Activated naive CD8-positive, alpha-beta T cell treated with anti-CD3 and anti-CD28 coated beads, Interleukin-2, amount 10 ng/mL, durations not matched to agents 7 days and 5 days (primary cell): ENCODE results near the gene IGFBP7. TPM values are rescaled to one million over a fixed set of nuclear protein-coding genes. Genes with fewer than 3 reads are reported as not detected.

Experiments used
- ATAC-seq: fragments of 150-1000 bp; cut with Tn5 transposase; one replicate; pipeline ENCODE4 v1.10.0; 2021; ENCODE audit warnings: low read depth, moderate library complexity
- POLR2A ChIA-PET: fragments of 350-600 bp; sonication (Branson Sonifier 250); formaldehyde crosslinking; loops from one replicate; lab custom pipeline; 2021; ENCODE audit warnings: antibody characterized with exemption; lab: Charles Lee
- DNase-seq: peaks from one replicate; pipeline ENCODE4 v3.0.0; 2021
- H3K27ac Mint-ChIP-seq: one replicate; pipeline ENCODE4 v1.8.0; 2022; ENCODE audit warnings: mild to moderate bottlenecking, mixed read lengths
- H3K27me3 Mint-ChIP-seq: one replicate; pipeline ENCODE4 v1.8.0; 2022; ENCODE audit warnings: mild to moderate bottlenecking, moderate library complexity, mixed read lengths
- H3K36me3 Mint-ChIP-seq: one replicate; pipeline ENCODE4 v1.8.0; 2021; ENCODE audit warnings: mild to moderate bottlenecking, mixed read lengths
- H3K4me1 Mint-ChIP-seq: one replicate; pipeline ENCODE4 v1.8.0; 2021; ENCODE audit warnings: mixed read lengths
- H3K4me3 Mint-ChIP-seq: one replicate; pipeline ENCODE4 v1.8.0; 2022; ENCODE audit warnings: mild to moderate bottlenecking, moderate library complexity, mixed read lengths
- H3K9me3 Mint-ChIP-seq: one replicate; pipeline ENCODE4 v1.8.0; 2021; ENCODE audit warnings: mixed read lengths
- total RNA-seq, 2 experiments: library from RNA; stranded (reverse); gene quantifications; one replicate each; pipeline ENCODE4 v1.2.3, GENCODE V29; 2021

The IGFBP7 gene, protein sequence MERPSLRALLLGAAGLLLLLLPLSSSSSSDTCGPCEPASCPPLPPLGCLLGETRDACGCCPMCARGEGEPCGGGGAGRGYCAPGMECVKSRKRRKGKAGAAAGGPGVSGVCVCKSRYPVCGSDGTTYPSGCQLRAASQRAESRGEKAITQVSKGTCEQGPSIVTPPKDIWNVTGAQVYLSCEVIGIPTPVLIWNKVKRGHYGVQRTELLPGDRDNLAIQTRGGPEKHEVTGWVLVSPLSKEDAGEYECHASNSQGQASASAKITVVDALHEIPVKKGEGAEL
- total RNA-seq, result under 1 TPM in 1 of 2 experiments, not detected in 1; 0.28 TPM

DNA sequence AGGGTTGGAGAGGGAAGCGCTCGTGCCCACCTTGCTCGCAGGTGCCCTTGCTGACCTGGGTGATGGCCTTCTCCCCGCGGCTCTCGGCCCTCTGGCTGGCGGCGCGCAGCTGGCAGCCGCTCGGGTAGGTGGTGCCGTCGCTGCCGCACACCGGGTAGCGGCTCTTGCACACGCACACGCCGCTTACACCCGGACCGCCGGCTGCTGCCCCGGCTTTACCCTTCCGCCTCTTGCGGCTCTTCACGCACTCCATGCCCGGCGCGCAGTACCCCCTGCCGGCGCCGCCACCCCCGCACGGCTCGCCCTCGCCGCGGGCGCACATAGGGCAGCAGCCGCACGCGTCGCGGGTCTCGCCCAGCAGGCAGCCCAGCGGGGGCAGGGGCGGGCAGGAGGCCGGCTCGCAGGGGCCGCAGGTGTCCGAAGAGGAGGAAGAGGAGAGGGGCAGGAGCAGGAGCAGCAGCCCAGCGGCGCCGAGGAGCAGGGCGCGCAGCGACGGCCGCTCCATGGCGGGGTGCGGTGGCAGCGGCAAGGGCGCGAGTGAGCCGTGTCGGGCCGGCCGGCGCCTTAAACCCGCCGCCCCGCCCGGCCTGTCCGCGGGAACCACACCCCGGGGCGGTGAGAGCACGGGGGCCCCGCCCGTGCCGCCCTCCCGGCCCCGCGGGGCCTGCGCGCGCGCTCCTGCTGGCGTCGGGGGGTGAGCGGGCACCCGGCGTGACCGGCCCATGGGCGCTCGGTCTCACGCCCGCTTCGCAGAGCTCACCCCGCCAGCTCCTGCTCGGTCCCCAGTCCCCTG is at the start of gene IGFBP7:
TSS of gene IGFBP7 (minus strand) at position 539 of the 793 bp plus-strand sequence. CDS start at position 505, 34 bp downstream.
- H3K9me3 Mint-ChIP-seq, result no peaks in the 10 kb centered on the region
- H3K27me3 Mint-ChIP-seq, result peaks cover 76% of the 10 kb centered on the region
- peak; percentile 41 for DNase-seq
- peak within 1 kb of the TSS; percentile 19 for H3K27ac Mint-ChIP-seq
- peak; percentile 51 for ATAC-seq
- H3K36me3 Mint-ChIP-seq, result no peaks in the 10 kb centered on the region
- H3K4me3 Mint-ChIP-seq, result peak within 1 kb of the TSS; percentile 85
- POLR2A ChIA-PET, result interaction anchor here (1.2 kb wide), 1 partner anchor 130 kb away, joined by 3 read pairs; no protein-coding TSS in a partner anchor
- peaks cover 15% of the 10 kb centered on the region for H3K4me1 Mint-ChIP-seq

DNA sequence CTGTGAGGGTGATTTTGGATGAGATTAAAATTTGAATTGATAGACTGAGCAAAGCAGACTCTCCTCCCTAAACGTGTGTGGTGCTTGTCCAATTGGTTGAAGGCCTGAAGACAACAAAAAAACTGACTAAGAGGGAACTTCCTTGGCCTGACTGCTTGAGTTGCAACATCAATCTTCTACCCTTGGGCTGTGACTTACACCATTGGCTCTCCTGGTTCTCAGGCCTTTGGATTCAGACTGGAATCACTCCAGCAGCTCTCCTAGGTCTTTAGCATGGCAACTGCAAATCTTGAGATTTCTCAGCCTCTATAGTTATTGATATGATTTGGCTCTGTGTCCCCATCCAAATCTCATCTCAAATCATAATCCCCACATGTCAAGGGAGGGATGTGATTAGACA is 49.7 kb upstream of the IGFBP7 start:
- ATAC-seq (no peak), DNase-seq (no peak)
- POLR2A ChIA-PET, result no interaction called here
- no peaks in the 10 kb centered on the region for H3K36me3 Mint-ChIP-seq
- peaks cover 18% of the 10 kb centered on the region for H3K27me3 Mint-ChIP-seq
- peaks cover 6% of the 10 kb centered on the region for H3K4me1 Mint-ChIP-seq
- no peak overlapping the region for H3K4me3 Mint-ChIP-seq
- no peaks in the 10 kb centered on the region for H3K9me3 Mint-ChIP-seq
- H3K27ac Mint-ChIP-seq, result no peak overlapping the region

DNA sequence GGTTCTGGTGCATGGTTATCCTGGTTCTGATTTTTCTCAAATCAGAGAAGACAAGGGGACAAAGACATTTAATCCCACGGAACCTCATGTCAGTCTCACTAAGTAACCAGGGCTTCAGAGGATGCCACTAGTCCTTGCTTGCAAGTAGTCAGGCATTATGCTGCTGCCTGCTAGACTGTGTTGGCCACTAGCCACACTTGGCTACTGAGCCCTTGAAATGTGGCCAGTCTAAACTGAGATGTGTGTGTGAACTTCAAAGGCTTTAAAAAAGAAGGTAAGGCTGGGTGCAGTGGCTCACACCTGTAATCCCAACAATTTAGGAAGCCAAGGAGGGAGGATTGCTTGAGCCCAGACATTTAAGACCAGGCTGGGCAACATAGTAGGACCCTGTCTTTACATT is 48.6 kb upstream of the IGFBP7 start:
- no peaks in the 10 kb centered on the region for H3K9me3 Mint-ChIP-seq
- no peak overlapping the region for H3K4me3 Mint-ChIP-seq
- no peak for ATAC-seq
- DNase-seq, result no peak
- peaks cover 12% of the 10 kb centered on the region for H3K27me3 Mint-ChIP-seq
- POLR2A ChIA-PET, result no interaction called here
- no peaks in the 10 kb centered on the region for H3K36me3 Mint-ChIP-seq
- H3K4me1 Mint-ChIP-seq, result peaks cover 3% of the 10 kb centered on the region
- H3K27ac Mint-ChIP-seq, result no peak overlapping the region

DNA sequence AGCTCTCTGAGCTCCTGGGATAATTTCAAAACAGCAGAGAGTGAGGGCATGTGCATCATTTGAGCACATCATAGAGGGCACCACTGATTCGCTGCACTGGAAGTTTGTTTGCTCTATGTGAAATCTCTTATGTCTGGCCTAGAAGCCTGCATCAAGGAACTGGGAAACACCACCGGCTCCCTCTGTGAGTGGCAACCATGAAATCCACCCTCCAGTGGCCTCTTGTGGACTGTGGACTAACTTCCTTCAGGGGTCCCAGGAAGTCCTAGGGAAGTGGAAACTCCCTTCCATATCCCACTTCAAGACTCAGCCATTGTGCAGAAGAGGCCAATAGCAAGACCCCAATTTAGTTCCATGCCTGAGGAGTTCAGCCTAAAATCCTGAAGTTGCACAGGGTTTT is 48.0 kb upstream of the IGFBP7 start:
- no peak overlapping the region for H3K4me3 Mint-ChIP-seq
- POLR2A ChIA-PET, result no interaction called here

DNA sequence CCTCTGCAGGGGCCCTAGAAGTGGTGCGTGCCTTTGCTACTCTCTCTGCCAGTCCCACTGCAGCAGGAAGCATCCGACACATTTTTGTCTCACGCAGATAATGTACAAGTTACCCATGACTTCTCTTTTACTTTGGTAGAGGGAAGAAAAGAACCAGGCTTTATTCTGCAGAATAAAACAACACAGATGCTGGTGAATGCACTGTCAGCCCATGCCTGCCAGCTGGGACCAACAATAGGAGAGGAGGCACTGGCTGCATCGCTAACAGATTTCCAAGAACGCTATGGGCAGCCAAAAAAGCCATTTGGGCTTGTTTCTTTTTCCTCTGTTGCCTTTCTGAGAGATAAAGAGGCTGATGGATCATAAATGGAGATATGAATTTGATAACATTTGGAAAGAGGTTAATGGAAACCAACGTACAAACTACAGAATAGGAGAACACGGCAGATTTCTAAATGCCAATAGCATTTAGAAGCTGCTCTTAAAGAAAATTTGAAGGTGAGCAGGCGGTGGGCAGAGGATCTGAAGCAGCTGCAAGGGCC is 47.5 kb upstream of the IGFBP7 start:
- DNase-seq (no peak), ATAC-seq (no peak)
- Mint-ChIP-seq H3K4me1 (no peaks in the 10 kb centered on the region), H3K9me3 (no peaks in the 10 kb centered on the region), H3K36me3 (no peaks in the 10 kb centered on the region), H3K27ac (peak overlapping the region; percentile 56), H3K27me3 (peaks cover 20% of the 10 kb centered on the region), H3K4me3 (no peak overlapping the region)
- POLR2A ChIA-PET, result no interaction called here

More for the DNA sequence above, 48.0 kb upstream of the IGFBP7 start:
- H3K9me3 Mint-ChIP-seq, result no peaks in the 10 kb centered on the region
- no peaks in the 10 kb centered on the region for H3K4me1 Mint-ChIP-seq
- no peak for DNase-seq
- H3K27ac Mint-ChIP-seq, result no peak overlapping the region
- no peak for ATAC-seq
- H3K36me3 Mint-ChIP-seq, result no peaks in the 10 kb centered on the region
- peaks cover 16% of the 10 kb centered on the region for H3K27me3 Mint-ChIP-seq

DNA sequence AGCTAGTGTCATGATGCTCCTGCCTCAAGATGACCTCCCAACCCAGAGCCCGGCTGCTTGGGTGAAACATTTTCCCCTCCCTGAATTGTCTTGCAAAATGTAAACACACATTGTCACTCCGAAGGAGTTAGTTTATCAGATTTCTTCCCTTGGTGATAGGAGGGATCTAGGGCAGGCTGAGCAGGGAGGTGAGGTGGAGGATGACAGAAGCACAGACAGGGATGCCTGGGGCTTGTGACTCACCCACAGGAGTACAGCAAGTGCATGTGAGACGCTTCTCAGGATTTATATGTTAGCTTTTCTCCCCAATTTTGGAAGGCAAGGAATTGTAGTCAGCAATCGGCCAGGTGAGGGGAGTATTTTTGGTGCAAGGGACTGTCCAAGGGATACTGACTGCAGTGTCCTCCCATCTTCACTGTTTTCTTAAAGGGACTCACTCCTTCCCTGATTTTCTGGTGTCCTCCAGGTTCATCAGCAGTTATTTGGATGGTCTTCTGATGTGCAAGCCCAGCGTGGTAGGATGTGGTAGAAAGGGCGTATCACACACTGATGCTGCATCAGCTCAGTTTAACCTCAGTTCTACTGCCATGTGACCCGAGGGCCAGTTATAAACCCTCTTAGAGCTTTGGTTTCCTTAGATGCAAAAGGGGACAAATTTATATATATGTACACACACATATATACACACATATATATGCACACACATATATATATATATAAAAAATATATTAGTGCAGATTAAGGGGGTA is 46.2 kb upstream of the IGFBP7 start:
- H3K27ac Mint-ChIP-seq, result no peak overlapping the region
- ATAC-seq (no peak), DNase-seq (no peak)
- H3K4me1 Mint-ChIP-seq, result no peaks in the 10 kb centered on the region
- peaks cover 20% of the 10 kb centered on the region for H3K27me3 Mint-ChIP-seq
- no peaks in the 10 kb centered on the region for H3K36me3 Mint-ChIP-seq
- no peaks in the 10 kb centered on the region for H3K9me3 Mint-ChIP-seq
- no peak overlapping the region for H3K4me3 Mint-ChIP-seq
- POLR2A ChIA-PET, result no interaction called here

DNA sequence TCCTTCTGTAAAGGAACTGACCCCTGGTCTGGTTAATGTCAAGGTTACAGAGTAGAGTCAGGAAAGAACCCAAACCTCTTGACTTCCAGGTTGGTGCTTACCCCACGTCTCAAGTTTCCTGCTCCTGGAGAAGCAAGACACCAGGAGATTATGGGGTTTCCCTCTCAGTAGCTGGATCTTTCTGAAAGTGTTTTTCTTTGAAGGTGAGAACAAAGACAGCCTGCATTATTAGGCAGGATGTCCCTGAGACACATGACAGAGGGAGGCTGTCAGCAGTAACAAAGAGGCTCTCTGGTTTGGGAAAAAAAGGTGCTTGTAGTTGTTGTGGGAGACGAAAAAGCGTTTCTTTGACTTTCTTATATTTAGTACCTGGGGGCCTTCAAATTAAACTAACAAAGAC is 44.7 kb upstream of the IGFBP7 start:
- no peak for DNase-seq
- H3K27ac Mint-ChIP-seq, result no peak overlapping the region
- no peak overlapping the region for H3K4me3 Mint-ChIP-seq
- no peaks in the 10 kb centered on the region for H3K4me1 Mint-ChIP-seq
- H3K27me3 Mint-ChIP-seq, result peaks cover 22% of the 10 kb centered on the region
- no peak for ATAC-seq
- POLR2A ChIA-PET, result no interaction called here
- no peaks in the 10 kb centered on the region for H3K9me3 Mint-ChIP-seq
- H3K36me3 Mint-ChIP-seq, result no peaks in the 10 kb centered on the region

DNA sequence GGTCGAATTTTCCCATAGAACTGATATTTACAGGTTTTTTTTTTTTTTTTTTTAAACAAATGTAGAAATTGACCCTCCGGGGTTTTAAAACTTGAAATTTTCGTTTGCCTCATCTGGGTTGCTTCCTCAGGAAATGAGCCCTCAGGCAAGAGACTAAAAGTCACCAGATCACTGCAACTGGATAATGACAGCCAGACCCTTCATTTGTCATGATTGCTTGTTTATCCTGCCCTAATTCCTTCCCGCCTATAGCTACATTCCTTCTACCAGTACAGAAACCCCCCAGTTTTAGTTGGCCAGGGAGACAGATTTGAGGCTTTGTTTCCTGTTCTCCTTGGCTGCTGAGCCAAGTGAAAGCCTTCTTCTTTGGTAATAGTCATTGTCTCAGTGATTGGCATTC is 44.0 kb upstream of the IGFBP7 start:
- no peak overlapping the region for H3K27ac Mint-ChIP-seq
- H3K36me3 Mint-ChIP-seq, result no peaks in the 10 kb centered on the region
- H3K4me3 Mint-ChIP-seq, result no peak overlapping the region
- no peak for DNase-seq
- no peaks in the 10 kb centered on the region for H3K4me1 Mint-ChIP-seq
- POLR2A ChIA-PET, result no interaction called here
- no peak for ATAC-seq
- no peaks in the 10 kb centered on the region for H3K9me3 Mint-ChIP-seq
- H3K27me3 Mint-ChIP-seq, result peaks cover 24% of the 10 kb centered on the region

DNA sequence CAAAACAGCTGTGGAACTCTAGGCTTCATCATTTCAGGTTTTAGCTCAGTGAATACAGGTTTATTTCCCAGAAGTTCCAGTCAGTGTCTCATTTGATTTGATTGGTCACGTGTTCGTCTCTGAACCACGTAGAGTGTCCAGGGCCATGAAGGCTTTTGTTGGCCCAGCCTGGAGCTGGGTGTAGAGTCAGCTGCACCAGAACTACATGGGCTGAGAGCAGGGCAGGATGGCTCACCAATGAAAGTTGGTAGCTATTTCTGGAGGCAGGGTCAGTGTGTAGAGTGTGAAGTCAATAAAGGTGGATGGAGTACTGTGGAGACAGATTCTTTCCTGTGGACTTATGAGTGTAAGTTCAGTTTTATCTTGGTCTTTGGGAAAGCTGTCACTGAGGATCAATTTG is 43.0 kb upstream of the IGFBP7 start:
- H3K27ac Mint-ChIP-seq, result no peak overlapping the region
- no peaks in the 10 kb centered on the region for H3K9me3 Mint-ChIP-seq
- H3K27me3 Mint-ChIP-seq, result peaks cover 24% of the 10 kb centered on the region
- H3K4me1 Mint-ChIP-seq, result no peaks in the 10 kb centered on the region
- POLR2A ChIA-PET, result no interaction called here
- no peaks in the 10 kb centered on the region for H3K36me3 Mint-ChIP-seq
- ATAC-seq, result no peak
- no peak overlapping the region for H3K4me3 Mint-ChIP-seq
- DNase-seq, result no peak

DNA sequence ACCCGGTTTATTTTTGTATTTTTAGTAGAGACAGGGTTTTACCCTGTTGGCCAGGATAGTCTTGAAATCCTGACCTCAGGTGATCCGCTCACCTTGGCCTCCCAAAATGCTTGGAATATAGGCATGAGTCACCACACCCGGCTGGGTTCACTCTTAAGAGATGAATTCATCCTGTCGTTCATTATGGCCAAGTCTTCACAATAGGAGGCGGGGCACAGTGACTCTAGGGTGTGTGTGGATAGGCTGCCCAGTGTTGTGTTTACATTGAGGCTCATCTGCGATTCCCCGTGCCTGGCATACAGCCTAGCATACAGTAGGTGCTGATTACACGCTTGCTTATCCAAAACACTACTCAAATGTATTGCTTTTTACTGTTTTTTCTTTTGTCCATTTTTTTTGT is 41.3 kb upstream of the IGFBP7 start:
- Mint-ChIP-seq H3K9me3 (no peaks in the 10 kb centered on the region), H3K4me1 (no peaks in the 10 kb centered on the region), H3K36me3 (no peaks in the 10 kb centered on the region), H3K4me3 (no peak overlapping the region), H3K27ac (no peak overlapping the region), H3K27me3 (peaks cover 29% of the 10 kb centered on the region)
- POLR2A ChIA-PET, result no interaction called here
- DNase-seq (no peak), ATAC-seq (no peak)

DNA sequence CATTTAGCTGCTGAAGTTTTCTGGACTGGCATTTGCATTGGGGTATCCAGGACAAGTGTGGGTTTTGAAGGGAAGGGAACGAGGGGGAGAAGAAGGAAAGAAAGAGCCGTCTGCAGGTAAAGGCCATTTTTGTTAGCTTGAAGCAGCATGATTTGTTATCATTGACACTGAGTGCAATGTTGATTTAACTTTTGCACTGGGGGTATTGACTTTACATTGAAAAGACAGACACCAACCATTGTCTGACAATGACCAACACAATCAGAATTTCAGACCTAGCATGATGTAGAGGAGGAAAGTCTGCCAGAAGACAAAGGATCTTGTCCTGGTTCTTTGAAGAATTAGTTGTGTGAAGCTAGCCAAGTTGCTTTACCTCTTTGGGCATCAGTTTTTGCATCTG is 39.6 kb upstream of the IGFBP7 start:
- Mint-ChIP-seq H3K4me3 (no peak overlapping the region), H3K4me1 (no peaks in the 10 kb centered on the region), H3K9me3 (no peaks in the 10 kb centered on the region), H3K27ac (no peak overlapping the region), H3K27me3 (peaks cover 31% of the 10 kb centered on the region), H3K36me3 (no peaks in the 10 kb centered on the region)
- ATAC-seq (no peak), DNase-seq (no peak)
- POLR2A ChIA-PET, result no interaction called here

DNA sequence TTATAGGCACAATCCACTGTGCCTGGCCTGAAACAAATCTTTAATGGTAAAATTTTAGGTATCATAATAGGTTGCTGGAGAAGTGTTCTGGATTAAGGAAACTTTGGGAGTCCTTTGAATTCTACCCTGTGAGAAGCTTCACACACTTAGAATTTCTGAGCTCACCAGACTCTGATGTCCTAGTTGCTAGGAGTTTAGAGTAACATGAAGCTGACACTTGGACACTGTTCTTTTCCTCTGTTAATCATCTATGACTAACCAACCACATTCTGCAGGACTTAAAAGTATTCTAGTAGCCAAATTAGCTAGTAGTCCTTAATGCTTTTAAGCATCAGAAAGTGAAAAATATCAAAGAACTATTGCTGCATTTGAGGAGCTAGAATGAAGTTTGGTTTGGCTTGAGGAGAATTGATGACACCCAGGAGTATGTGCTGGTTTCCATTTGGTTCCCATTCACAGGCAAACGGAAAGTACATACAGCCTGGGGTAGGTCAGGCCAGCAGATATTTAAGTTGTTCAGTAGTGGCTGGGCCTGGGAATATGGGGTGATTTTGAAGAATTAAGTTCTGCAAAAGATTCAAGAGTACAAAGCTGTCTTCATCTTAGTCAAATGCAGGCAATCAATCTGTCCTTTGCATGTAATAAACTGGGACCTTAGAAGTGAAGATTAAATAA is 38.8 kb upstream of the IGFBP7 start:
- H3K27me3 Mint-ChIP-seq, result peaks cover 26% of the 10 kb centered on the region
- no peak for ATAC-seq
- H3K4me1 Mint-ChIP-seq, result no peaks in the 10 kb centered on the region
- no peak overlapping the region for H3K4me3 Mint-ChIP-seq
- no peak for DNase-seq
- POLR2A ChIA-PET, result no interaction called here
- no peak overlapping the region for H3K27ac Mint-ChIP-seq
- no peaks in the 10 kb centered on the region for H3K9me3 Mint-ChIP-seq
- H3K36me3 Mint-ChIP-seq, result no peaks in the 10 kb centered on the region

DNA sequence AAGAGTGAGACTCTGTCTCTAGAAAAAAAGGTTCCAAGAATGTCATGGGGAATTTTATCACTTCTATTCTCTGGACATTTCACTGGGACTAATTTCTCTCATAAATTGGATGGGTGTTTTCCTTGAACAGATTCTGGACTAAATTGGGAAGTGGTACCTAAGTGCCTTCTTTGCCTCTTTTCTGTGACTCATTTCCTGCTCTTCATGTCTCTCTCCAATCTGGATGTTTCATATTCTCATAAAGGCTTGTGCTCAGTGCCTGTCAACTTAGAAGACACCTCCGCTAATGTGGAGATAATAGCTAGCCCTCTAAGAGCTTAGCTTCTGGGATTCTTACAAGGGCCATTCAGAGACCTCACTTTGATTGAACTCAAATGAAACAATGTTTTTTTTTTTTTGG is 38.0 kb upstream of the IGFBP7 start:
- ATAC-seq (no peak), DNase-seq (no peak)
- Mint-ChIP-seq H3K36me3 (no peaks in the 10 kb centered on the region), H3K9me3 (no peaks in the 10 kb centered on the region), H3K27ac (no peak overlapping the region), H3K27me3 (peaks cover 20% of the 10 kb centered on the region), H3K4me3 (no peak overlapping the region), H3K4me1 (no peaks in the 10 kb centered on the region)
- POLR2A ChIA-PET, result no interaction called here
